Liver (tissue), 9 donors: ENCODE measurements around the gene OSGEP. TPM values are rescaled to one million over a fixed set of nuclear protein-coding genes. Genes with fewer than 3 reads are reported as not detected.

Experiments
- DNase-seq: peaks from one replicate; pipeline ENCODE4 v3.0.0-alpha.2; 2017; ENCODE audit warnings: low spot score
- H3K27ac ChIP-seq, 2 donors: one replicate each; pipeline ENCODE4 v1.7.0; 2013; ENCODE audit warnings: inconsistent platforms in 2 of 2, low read length in 2 of 2, control low read depth in 1 of 2, low read depth in 1 of 2, mild to moderate bottlenecking in 1 of 2
- H3K27me3 ChIP-seq, 4 donors: one replicate each; pipeline versions ENCODE4 v1.6.1 to v1.7.0; 2013; ENCODE audit warnings: low read length in 3 of 4, inconsistent platforms in 1 of 4, mild to moderate bottlenecking in 1 of 4, moderate library complexity in 1 of 4; ENCODE audit not compliant: control insufficient read depth in 4 of 4, insufficient read depth in 4 of 4
- H3K36me3 ChIP-seq, 4 donors: one replicate each; pipeline versions ENCODE4 v1.6.1 to v1.7.0; 2013; ENCODE audit warnings: low read length in 3 of 4, mild to moderate bottlenecking in 3 of 4, low read depth in 1 of 4, moderate library complexity in 1 of 4; ENCODE audit not compliant: control insufficient read depth in 4 of 4, insufficient read depth in 3 of 4
- H3K4me1 ChIP-seq, 4 donors: one replicate each; pipeline versions ENCODE4 v1.6.1 to v1.7.0; 2013; ENCODE audit warnings: low read length in 3 of 4, mild to moderate bottlenecking in 3 of 4, moderate library complexity in 1 of 4; ENCODE audit not compliant: control insufficient read depth in 4 of 4, insufficient read depth in 4 of 4
- H3K4me3 ChIP-seq, 3 donors: one replicate each; pipeline versions ENCODE4 v1.6.1 to v1.7.0; 2013; ENCODE audit warnings: low read length in 3 of 3, control low read depth in 1 of 3, low read depth in 1 of 3, mild to moderate bottlenecking in 1 of 3
- H3K9ac ChIP-seq, 2 donors: one replicate each; pipeline ENCODE4 v1.7.0; 2013; ENCODE audit warnings: low read length in 2 of 2, mild to moderate bottlenecking in 2 of 2, moderate library complexity in 2 of 2, control low read depth in 1 of 2, low read depth in 1 of 2
- H3K9me3 ChIP-seq, 4 donors: one replicate each; pipeline versions ENCODE4 v1.6.1 to v1.7.0; 2013; ENCODE audit warnings: low read length in 3 of 4; ENCODE audit not compliant: control insufficient read depth in 4 of 4
- EGR1 ChIP-seq, 2 donors: IDR thresholded peaks; 2 replicates each; pipeline ENCODE4 v1.6.1; 2016 to 2018; ENCODE audit warnings: antibody characterized with exemption in 2 of 2, low read depth in 2 of 2
- FOXA1 ChIP-seq: IDR thresholded peaks from 2 replicates; pipeline ENCODE4 v1.6.1; 2016; ENCODE audit warnings: antibody characterized with exemption
- FOXA2 ChIP-seq: IDR thresholded peaks from 2 replicates; pipeline ENCODE4 v1.6.1; 2016; ENCODE audit warnings: antibody characterized with exemption
- GABPA ChIP-seq, 2 donors: IDR thresholded peaks in 1 of 2; conservative IDR thresholded peaks in 1 of 2; 2 replicates each; pipeline ENCODE4 v1.6.1; 2016; ENCODE audit warnings: antibody characterized with exemption in 2 of 2, mild to moderate bottlenecking in 1 of 2, moderate library complexity in 1 of 2
- HNF4A ChIP-seq, 2 donors: conservative IDR thresholded peaks; 2 replicates each; pipeline ENCODE4 v1.6.1; 2016; ENCODE audit warnings: antibody characterized with exemption in 2 of 2, mild to moderate bottlenecking in 2 of 2
- HNF4G ChIP-seq: IDR thresholded peaks from 2 replicates; pipeline ENCODE4 v1.6.1; 2016; ENCODE audit warnings: antibody characterized with exemption
- JUND ChIP-seq, 2 donors: IDR thresholded peaks; 2 replicates each; pipeline ENCODE4 v1.6.1; 2016; ENCODE audit warnings: antibody characterized with exemption in 2 of 2
- NR2F2 ChIP-seq: IDR thresholded peaks from 2 replicates; pipeline ENCODE4 v1.6.1; 2016; ENCODE audit warnings: antibody characterized with exemption
- RAD21 ChIP-seq, 2 donors: IDR thresholded peaks; 2 replicates each; pipeline ENCODE4 v1.6.1; 2016; ENCODE audit warnings: antibody characterized with exemption in 2 of 2, mild to moderate bottlenecking in 2 of 2
- REST ChIP-seq: IDR thresholded peaks from 2 replicates; pipeline ENCODE4 v1.6.1; 2016; ENCODE audit warnings: antibody characterized with exemption, mild to moderate bottlenecking
- RXRA ChIP-seq, 2 donors: IDR thresholded peaks; 2 replicates each; pipeline ENCODE4 v1.6.1; 2017 to 2018; ENCODE audit warnings: antibody characterized with exemption in 2 of 2, mild to moderate bottlenecking in 1 of 2
- SP1 ChIP-seq: IDR thresholded peaks from 2 replicates; pipeline ENCODE4 v1.6.1; 2018; ENCODE audit warnings: antibody characterized with exemption, mild to moderate bottlenecking
- TAF1 ChIP-seq: conservative IDR thresholded peaks from 2 replicates; pipeline ENCODE4 v1.6.1; 2016; ENCODE audit warnings: antibody characterized with exemption, mild to moderate bottlenecking
- YY1 ChIP-seq: IDR thresholded peaks from 2 replicates; pipeline ENCODE4 v1.6.1; 2016; ENCODE audit warnings: antibody characterized with exemption, mild to moderate bottlenecking
- ZBTB33 ChIP-seq: IDR thresholded peaks from 2 replicates; pipeline ENCODE4 v1.6.1; 2016; ENCODE audit warnings: antibody characterized with exemption
- WGBS: extraction: QIAGEN DNeasy Blood & Tissue Kit; methylation state at CpG from one replicate; pipeline ENCODE4 v1.1.7; 2013; 5-methylcytosine and 5-hydroxymethylcytosine counted together
- polyA plus RNA-seq, 2 donors: library from polyadenylated mRNA; stranded (reverse) in 1 of 2; unstranded in 1 of 2; fragments of 200-250 nt in 1 of 2; fragments of >200 nt in 1 of 2; fragmentation: Nextera tagmentation in 1 of 2; extraction: Ambion mirVana in 1 of 2; gene quantifications; one replicate each; pipeline versions ENCODE4 v1.2.1 to v1.2.3, GENCODE V29; 2013 to 2015
- total RNA-seq, 2 donors: library from RNA; depleted of rRNA; stranded (reverse); fragments of >200 nt; gene quantifications; one replicate each; pipeline ENCODE4 v1.2.3, GENCODE V29; 2014
- TF ChIP-seq, protein P1 (sequence below): IDR thresholded peaks from 2 replicates; pipeline ENCODE4 v1.6.1; 2016; ENCODE audit warnings: antibody characterized with exemption
- TF ChIP-seq, protein P2 (sequence below): fragments of 150-350 bp; IDR thresholded peaks from 2 replicates; pipeline ENCODE4 v1.5.1; 2017; ENCODE audit warnings: improper control_type of control experiment, low read depth, low read length; ENCODE audit not compliant: missing input control
- TF ChIP-seq, protein P3 (sequence below): IDR thresholded peaks from 2 replicates; pipeline ENCODE4 v1.6.1; 2016; ENCODE audit warnings: antibody characterized with exemption
- donor health status: healthy.
- donor health status: healthy.
- donor health status: healthy.
- donor health status: healthy.
- donor health status: healthy.

OSGEP gene
- total and polyA plus RNA-seq, 4 donors: 18.1 to 39.0 (median 24.8) TPM

DNA sequence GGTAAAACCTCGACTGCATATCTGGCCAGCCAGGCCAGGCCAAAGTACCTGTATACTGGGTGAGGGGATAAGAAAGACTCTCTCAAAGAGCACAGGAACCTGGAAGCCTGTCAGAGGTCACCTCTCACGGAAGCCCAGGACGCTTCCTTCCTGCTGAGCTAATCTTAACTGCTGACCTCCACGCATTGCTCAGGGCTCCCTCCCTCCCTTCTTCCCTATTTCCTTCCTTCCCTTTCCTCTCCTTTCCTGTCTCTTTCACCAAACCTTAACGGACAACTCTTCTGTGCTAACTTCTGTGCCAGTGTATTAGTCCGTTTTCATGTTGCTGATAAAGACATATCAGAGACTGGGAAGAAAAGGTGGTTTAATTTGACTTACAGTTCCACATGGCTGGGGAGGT is 36.0 kb upstream of the OSGEP start:
- Histone ChIP-seq H3K4me3 (no peak overlapping the region), H3K9ac (no peak overlapping the region), H3K27me3 (peaks cover 0 to 2% (median 0%) of the 10 kb centered on the region in 4 donors), H3K36me3 (no peaks in the 10 kb centered on the region), H3K27ac (no peak overlapping the region), H3K4me1 (peaks cover 0 to 3% (median 0%) of the 10 kb centered on the region in 4 donors), H3K9me3 (no peaks in the 10 kb centered on the region)
- 52% methylated on average over 6 of the region's 6 CpGs for WGBS
- no peak for DNase-seq
- no peak for TF ChIP-seq RXRA (IDR thresholded peaks at IDR 0.05)
- TF ChIP-seq HNF4A (conservative IDR thresholded peaks at IDR 0.05): no peak
- TF ChIP-seq, protein P1, sequence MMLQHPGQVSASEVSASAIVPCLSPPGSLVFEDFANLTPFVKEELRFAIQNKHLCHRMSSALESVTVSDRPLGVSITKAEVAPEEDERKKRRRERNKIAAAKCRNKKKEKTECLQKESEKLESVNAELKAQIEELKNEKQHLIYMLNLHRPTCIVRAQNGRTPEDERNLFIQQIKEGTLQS: no peak
- TF ChIP-seq NR2F2: no peak
- no peak for TF ChIP-seq YY1
- no peak for TF ChIP-seq TAF1
- TF ChIP-seq SP1: no peak
- no peak for TF ChIP-seq GABPA (IDR thresholded peaks at IDR 0.05 in 1 of 2, conservative IDR thresholded peaks at IDR 0.05 in 1 of 2)
- TF ChIP-seq FOXA2: no peak
- no peak for TF ChIP-seq EGR1 (IDR thresholded peaks at IDR 0.05; ENCODE audit: low read depth in 2 of 2)
- TF ChIP-seq ZBTB33: no peak
- TF ChIP-seq, protein P2, sequence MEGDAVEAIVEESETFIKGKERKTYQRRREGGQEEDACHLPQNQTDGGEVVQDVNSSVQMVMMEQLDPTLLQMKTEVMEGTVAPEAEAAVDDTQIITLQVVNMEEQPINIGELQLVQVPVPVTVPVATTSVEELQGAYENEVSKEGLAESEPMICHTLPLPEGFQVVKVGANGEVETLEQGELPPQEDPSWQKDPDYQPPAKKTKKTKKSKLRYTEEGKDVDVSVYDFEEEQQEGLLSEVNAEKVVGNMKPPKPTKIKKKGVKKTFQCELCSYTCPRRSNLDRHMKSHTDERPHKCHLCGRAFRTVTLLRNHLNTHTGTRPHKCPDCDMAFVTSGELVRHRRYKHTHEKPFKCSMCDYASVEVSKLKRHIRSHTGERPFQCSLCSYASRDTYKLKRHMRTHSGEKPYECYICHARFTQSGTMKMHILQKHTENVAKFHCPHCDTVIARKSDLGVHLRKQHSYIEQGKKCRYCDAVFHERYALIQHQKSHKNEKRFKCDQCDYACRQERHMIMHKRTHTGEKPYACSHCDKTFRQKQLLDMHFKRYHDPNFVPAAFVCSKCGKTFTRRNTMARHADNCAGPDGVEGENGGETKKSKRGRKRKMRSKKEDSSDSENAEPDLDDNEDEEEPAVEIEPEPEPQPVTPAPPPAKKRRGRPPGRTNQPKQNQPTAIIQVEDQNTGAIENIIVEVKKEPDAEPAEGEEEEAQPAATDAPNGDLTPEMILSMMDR: no peak
- TF ChIP-seq JUND (IDR thresholded peaks at IDR 0.05): no peak
- TF ChIP-seq RAD21 (IDR thresholded peaks at IDR 0.05): no peak
- TF ChIP-seq HNF4G: no peak
- no peak for TF ChIP-seq FOXA1
- no peak for TF ChIP-seq REST
- TF ChIP-seq, protein P3, sequence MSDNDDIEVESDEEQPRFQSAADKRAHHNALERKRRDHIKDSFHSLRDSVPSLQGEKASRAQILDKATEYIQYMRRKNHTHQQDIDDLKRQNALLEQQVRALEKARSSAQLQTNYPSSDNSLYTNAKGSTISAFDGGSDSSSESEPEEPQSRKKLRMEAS: no peak
